Brain pericyte (primary cell): Measurements from ENCODE around the gene MFRP.

Source experiments
- DNase-seq: peaks from one replicate; pipeline ENCODE4 v3.0.0-alpha.2; 2012; ENCODE audit warnings: low read depth, low spot score

Gene MFRP

DNA sequence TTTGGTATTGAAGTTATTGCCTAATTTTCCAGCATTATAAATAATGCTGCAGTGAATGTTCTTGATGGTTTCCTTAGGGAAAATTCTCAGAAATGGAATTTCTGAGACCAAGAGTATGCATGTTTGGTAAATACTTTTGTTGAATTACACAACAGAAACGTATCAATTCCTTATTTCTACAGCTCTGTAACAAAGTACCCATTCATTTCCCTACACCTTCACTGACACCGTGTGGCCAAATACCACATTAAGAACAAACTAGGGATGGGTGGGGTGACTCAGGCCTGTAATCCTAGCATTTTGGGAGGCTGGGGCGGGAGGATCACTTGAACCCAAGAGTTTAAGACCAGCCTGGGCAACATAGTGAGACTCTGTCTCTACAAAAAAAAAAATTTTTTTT lies 51.3 kb downstream of the MFRP start:
- DNase-seq = no peak

DNA sequence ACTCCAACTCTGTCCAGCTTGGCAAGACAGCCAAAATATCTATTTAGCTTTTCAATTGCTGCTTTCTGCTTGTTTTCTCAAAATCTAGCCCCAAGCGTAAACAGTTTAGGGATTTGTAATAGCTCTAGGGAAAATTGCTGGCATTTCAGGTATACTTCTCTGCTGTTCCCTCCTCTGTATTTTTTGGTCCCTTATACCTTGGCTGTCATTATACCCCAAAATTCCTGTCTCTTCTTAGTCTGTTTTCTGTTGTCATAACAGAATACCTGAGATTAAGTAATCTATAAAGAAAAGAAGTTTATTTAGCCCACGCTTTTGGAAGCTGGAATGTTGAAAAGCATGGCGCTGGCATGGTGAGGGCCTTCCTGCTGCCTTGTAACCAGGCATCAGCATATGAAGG lies 53.0 kb downstream of the MFRP start:
- DNase-seq = no peak

DNA sequence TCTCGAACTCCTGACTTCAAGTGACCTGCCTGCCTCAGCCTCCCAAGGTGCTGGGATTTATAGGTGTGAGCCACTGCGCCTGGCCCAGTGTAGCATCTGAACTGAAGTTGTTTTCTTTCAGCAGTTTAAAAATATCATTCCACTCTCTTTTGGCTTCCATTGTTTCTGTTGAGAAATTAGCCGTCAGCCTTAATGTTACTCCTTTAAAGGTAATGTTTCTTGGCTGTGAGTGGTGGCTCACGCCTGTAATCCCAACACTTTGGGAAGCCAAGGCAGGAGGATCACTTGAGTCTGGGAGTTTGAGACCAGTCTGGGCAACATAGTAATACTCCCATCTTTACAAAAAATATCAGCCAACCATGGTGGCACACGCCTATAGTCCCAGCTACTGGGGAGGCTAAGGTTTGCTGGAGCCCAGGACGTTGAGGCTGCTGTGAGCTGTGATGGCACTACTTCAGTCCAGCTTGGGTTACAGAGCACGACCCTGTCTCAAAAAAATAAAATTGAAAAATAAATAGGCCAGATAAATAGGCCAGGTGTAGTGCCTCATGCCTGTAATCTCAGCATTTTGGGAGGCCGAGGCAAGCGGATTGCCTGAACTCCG lies 55.5 kb downstream of the MFRP start:
- no peak for DNase-seq
